Measurements from ENCODE around the gene SF3B4.

The SF3B4 gene

GRCh38 chr1:149932474-149932873 lies 4.9 kb upstream of the SF3B4 start:
- DNase-seq, result no peak

GRCh38 chr1:149931212-149931790 lies 3.7 kb upstream of the SF3B4 start:
- no peak for DNase-seq

GRCh38 chr1:149929856-149930255 lies 2.3 kb upstream of the SF3B4 start:
- DNase-seq, result no peak

- no peak for DNase-seq
Measured at GRCh38 chr1:149928401-149928724, 760 bp upstream of the SF3B4 start.

GRCh38 chr1:149927056-149927562 lies 494 bp downstream of the SF3B4 start:
- DNase-seq, result no peak

- no peak for DNase-seq
Measured at GRCh38 chr1:149926296-149926695, 1.3 kb downstream of the SF3B4 start.

- no peak for DNase-seq
Measured at GRCh38 chr1:149925751-149926150, 1.9 kb downstream of the SF3B4 start.

GRCh38 chr1:149925345-149925744 lies 2.3 kb downstream of the SF3B4 start:
- DNase-seq, result no peak

GRCh38 chr1:149923626-149924025 lies 4.0 kb downstream of the SF3B4 start:
- DNase-seq, result no peak

GRCh38 chr1:149917571-149918144 lies 9.9 kb downstream of the SF3B4 start, which contains the start of gene SV2A:
Gene SV2A, minus strand, starts transcription at chr1:149917844. Its CDS starts 4,004 bp downstream, at chr1:149913840.
- peak; percentile 27 for DNase-seq

GRCh38 chr1:149916898-149917252 lies 10.7 kb downstream of the SF3B4 start:
- DNase-seq, result no peak

- DNase-seq, result no peak
Measured at GRCh38 chr1:149916193-149916897, 11.3 kb downstream of the SF3B4 start.

GRCh38 chr1:149915429-149916192 lies 12.0 kb downstream of the SF3B4 start:
- no peak for DNase-seq

- DNase-seq, result no peak
Measured at GRCh38 chr1:149914545-149914944, 13.1 kb downstream of the SF3B4 start.

- no peak for DNase-seq
Measured at GRCh38 chr1:149906570-149907075, 21.0 kb downstream of the SF3B4 start.

GRCh38 chr1:149903836-149904491 lies 23.6 kb downstream of the SF3B4 start:
- DNase-seq, result no peak

- peak; percentile 78 for DNase-seq
Measured at GRCh38 chr1:149899460-149900284, 27.9 kb downstream of the SF3B4 start, which contains the start of gene BOLA1. Gene BOLA1, plus strand, starts transcription at chr1:149899568. Its CDS starts 492 bp downstream, at chr1:149900060.

GRCh38 chr1:149896575-149896974 lies 31.0 kb downstream of the SF3B4 start:
- DNase-seq, result no peak

- no peak for DNase-seq
Measured at GRCh38 chr1:149888999-149889289, 38.7 kb downstream of the SF3B4 start.

GRCh38 chr1:149888247-149888998 lies 39.2 kb downstream of the SF3B4 start:
- DNase-seq, result peak; percentile 53

All from effector CD4-positive, alpha-beta T cell (primary cell).